ENCODE measurements around the gene SNRNP200.

The SNRNP200 gene

DNA sequence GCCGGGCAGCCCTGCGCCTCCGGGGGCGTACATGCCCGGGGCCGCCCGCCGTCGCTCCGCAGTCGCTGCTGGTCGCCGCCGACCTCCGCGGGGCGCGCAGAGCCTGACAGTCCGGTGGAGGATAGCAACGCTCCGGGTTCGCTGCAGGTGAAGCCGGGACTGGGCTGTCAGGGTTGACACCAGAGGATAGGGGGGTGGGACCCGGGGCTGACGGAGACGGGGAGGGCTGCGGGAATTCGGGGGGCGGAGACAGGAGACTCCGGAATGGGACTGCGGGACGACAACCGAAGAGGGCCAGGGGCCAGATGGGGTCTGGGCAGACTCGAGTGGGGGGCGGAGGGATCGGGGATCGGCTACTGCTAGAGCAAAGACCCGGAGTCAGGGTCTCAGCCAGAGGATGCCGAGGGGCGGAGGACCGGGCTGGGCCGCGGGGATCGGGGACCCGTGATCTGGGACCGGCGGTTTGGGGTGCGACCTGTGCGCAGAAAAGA is 40.0 kb downstream of the SNRNP200 start:
- TF ChIP-seq ZFP3 (CRISPR knock-in tag; IDR thresholded peaks at IDR 0.05) (no peak), TCF4 (CRISPR knock-in tag; IDR thresholded peaks at IDR 0.05; ENCODE audit: borderline replicate concordance) (no peak), ZNF565 (CRISPR knock-in tag; conservative IDR thresholded peaks at IDR 0.05; ENCODE audit: low read depth) (no peak), RARB (CRISPR knock-in tag; IDR thresholded peaks at IDR 0.05) (no peak), ZNF70 (CRISPR knock-in tag; IDR thresholded peaks at IDR 0.05) (no peak), GLIS3 (CRISPR knock-in tag; IDR thresholded peaks at IDR 0.05) (no peak), ZNF8 (CRISPR knock-in tag; IDR thresholded peaks at IDR 0.05) (no peak), ZC3H10 (CRISPR knock-in tag; IDR thresholded peaks at IDR 0.05) (no peak), BACH2 (CRISPR knock-in tag; IDR thresholded peaks at IDR 0.05; ENCODE audit: borderline replicate concordance) (no peak)
- peak; percentile 5 for ATAC-seq

DNA sequence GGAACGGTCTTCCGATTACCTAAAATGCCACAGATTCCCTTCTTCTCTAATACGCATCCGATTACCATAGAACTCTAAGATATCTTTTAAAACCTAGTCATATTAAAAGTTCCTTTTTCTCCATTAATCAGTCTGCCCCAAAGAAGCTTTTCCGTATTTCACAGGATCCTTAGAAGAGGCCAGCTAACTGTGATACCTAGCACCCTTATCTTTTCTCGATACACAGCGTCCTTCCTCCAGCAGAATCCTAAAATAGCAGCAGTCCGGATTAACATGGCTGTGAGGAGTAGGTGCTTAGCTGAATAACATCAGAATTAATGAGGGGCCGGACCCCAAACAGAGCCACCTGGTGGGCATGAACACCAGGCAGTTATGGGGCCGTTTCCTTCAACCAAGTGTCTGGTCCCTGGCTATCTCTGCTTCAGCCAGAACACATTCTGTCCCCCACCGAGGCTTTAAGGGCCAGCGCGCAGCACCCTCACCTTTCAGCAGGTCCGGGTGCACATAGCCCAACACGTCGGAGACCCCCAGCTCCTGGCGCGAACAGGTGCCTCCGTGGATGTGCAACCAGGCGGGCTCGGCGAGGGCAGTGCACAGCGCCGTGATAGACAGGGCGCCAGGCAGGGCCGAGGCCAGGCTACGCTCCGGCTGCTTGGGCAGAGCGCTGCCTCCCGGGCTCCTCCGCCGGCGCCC is 40.5 kb downstream of the SNRNP200 start:
- no peak for TF ChIP-seq CSDC2 (CRISPR knock-in tag; IDR thresholded peaks at IDR 0.05)
- TF ChIP-seq, protein P1, sequence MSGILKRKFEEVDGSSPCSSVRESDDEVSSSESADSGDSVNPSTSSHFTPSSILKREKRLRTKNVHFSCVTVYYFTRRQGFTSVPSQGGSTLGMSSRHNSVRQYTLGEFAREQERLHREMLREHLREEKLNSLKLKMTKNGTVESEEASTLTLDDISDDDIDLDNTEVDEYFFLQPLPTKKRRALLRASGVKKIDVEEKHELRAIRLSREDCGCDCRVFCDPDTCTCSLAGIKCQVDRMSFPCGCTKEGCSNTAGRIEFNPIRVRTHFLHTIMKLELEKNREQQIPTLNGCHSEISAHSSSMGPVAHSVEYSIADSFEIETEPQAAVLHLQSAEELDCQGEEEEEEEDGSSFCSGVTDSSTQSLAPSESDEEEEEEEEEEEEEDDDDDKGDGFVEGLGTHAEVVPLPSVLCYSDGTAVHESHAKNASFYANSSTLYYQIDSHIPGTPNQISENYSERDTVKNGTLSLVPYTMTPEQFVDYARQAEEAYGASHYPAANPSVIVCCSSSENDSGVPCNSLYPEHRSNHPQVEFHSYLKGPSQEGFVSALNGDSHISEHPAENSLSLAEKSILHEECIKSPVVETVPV (CRISPR knock-in tag; IDR thresholded peaks at IDR 0.05): no peak
- TF ChIP-seq RARB (CRISPR knock-in tag; IDR thresholded peaks at IDR 0.05): no peak
- no peak for TF ChIP-seq OSR1 (CRISPR knock-in tag; IDR thresholded peaks at IDR 0.05)
- no peak for TF ChIP-seq ESRRG (CRISPR knock-in tag; IDR thresholded peaks at IDR 0.05)
- TF ChIP-seq, protein P2, sequence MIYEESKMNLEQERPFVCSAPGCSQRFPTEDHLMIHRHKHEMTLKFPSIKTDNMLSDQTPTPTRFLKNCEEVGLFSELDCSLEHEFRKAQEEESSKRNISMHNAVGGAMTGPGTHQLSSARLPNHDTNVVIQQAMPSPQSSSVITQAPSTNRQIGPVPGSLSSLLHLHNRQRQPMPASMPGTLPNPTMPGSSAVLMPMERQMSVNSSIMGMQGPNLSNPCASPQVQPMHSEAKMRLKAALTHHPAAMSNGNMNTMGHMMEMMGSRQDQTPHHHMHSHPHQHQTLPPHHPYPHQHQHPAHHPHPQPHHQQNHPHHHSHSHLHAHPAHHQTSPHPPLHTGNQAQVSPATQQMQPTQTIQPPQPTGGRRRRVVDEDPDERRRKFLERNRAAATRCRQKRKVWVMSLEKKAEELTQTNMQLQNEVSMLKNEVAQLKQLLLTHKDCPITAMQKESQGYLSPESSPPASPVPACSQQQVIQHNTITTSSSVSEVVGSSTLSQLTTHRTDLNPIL (CRISPR knock-in tag; IDR thresholded peaks at IDR 0.05; ENCODE audit: low read depth): no peak
- no peak for TF ChIP-seq TCF4 (CRISPR knock-in tag; IDR thresholded peaks at IDR 0.05; ENCODE audit: borderline replicate concordance)
- no peak for TF ChIP-seq ARNTL (CRISPR knock-in tag; IDR thresholded peaks at IDR 0.05; ENCODE audit: borderline replicate concordance, low read depth)
- TF ChIP-seq ZNF70 (CRISPR knock-in tag; IDR thresholded peaks at IDR 0.05): no peak
- no peak for TF ChIP-seq ZC3H10 (CRISPR knock-in tag; IDR thresholded peaks at IDR 0.05)
- no peak for ATAC-seq

DNA sequence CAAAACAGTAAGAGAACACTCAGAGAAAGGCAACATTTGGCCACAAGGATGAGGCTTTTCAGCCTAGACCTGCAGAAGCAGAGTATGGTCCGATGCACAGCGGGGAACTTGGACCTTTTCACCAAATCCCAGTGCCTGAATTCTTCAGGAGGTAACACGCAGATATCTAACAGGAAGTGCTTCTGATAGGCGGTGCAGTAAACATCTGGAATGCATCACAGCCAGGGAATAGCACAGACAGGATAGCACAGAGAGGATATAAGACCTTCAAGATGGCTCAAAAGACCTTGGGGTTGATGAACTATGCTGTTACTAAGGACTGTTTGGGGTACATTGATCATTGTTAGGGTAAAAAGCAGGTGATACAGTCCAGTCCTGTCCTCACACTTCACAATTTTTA is 41.3 kb downstream of the SNRNP200 start:
- no peak for ATAC-seq
- TF ChIP-seq ISL1 (CRISPR knock-in tag; IDR thresholded peaks at IDR 0.05) (no peak), ZNF565 (CRISPR knock-in tag; conservative IDR thresholded peaks at IDR 0.05; ENCODE audit: low read depth) (no peak), ZFP30 (CRISPR knock-in tag; IDR thresholded peaks at IDR 0.05) (no peak), PPARA (CRISPR knock-in tag; IDR thresholded peaks at IDR 0.05; ENCODE audit: borderline replicate concordance) (no peak), ZC3H10 (CRISPR knock-in tag; IDR thresholded peaks at IDR 0.05) (no peak), TCF4 (CRISPR knock-in tag; IDR thresholded peaks at IDR 0.05; ENCODE audit: borderline replicate concordance) (no peak), OSR1 (CRISPR knock-in tag; IDR thresholded peaks at IDR 0.05) (no peak), ARNTL (CRISPR knock-in tag; IDR thresholded peaks at IDR 0.05; ENCODE audit: borderline replicate concordance, low read depth) (no peak)
- TF ChIP-seq, protein P2 (CRISPR knock-in tag; IDR thresholded peaks at IDR 0.05; ENCODE audit: low read depth): no peak

DNA sequence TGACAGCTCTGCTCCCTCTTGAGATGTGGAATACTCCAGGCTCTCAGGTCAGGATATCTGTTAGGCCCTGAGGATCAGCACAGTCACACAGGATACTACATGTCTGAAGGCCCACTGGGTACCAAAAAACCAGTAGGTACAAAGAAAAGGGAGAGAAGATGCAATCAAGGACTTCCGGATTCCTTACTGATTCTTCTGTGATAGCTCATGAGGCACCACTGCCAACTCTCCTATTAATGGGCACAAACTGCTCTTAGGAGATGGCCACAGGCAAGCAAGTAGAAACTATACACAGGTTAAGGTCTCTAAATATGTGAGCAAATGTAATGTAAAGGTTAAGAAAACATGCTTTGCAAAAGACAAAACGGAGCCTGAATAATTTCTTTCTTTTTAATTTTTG is 43.0 kb downstream of the SNRNP200 start:
- TF ChIP-seq TOX (CRISPR knock-in tag; IDR thresholded peaks at IDR 0.05; ENCODE audit: borderline replicate concordance): no peak
- TF ChIP-seq ZNF565 (CRISPR knock-in tag; conservative IDR thresholded peaks at IDR 0.05; ENCODE audit: low read depth): no peak
- TF ChIP-seq, protein P3, sequence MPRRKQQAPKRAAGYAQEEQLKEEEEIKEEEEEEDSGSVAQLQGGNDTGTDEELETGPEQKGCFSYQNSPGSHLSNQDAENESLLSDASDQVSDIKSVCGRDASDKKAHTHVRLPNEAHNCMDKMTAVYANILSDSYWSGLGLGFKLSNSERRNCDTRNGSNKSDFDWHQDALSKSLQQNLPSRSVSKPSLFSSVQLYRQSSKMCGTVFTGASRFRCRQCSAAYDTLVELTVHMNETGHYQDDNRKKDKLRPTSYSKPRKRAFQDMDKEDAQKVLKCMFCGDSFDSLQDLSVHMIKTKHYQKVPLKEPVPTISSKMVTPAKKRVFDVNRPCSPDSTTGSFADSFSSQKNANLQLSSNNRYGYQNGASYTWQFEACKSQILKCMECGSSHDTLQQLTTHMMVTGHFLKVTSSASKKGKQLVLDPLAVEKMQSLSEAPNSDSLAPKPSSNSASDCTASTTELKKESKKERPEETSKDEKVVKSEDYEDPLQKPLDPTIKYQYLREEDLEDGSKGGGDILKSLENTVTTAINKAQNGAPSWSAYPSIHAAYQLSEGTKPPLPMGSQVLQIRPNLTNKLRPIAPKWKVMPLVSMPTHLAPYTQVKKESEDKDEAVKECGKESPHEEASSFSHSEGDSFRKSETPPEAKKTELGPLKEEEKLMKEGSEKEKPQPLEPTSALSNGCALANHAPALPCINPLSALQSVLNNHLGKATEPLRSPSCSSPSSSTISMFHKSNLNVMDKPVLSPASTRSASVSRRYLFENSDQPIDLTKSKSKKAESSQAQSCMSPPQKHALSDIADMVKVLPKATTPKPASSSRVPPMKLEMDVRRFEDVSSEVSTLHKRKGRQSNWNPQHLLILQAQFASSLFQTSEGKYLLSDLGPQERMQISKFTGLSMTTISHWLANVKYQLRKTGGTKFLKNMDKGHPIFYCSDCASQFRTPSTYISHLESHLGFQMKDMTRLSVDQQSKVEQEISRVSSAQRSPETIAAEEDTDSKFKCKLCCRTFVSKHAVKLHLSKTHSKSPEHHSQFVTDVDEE (CRISPR knock-in tag; IDR thresholded peaks at IDR 0.05): no peak
- TF ChIP-seq, protein P4, sequence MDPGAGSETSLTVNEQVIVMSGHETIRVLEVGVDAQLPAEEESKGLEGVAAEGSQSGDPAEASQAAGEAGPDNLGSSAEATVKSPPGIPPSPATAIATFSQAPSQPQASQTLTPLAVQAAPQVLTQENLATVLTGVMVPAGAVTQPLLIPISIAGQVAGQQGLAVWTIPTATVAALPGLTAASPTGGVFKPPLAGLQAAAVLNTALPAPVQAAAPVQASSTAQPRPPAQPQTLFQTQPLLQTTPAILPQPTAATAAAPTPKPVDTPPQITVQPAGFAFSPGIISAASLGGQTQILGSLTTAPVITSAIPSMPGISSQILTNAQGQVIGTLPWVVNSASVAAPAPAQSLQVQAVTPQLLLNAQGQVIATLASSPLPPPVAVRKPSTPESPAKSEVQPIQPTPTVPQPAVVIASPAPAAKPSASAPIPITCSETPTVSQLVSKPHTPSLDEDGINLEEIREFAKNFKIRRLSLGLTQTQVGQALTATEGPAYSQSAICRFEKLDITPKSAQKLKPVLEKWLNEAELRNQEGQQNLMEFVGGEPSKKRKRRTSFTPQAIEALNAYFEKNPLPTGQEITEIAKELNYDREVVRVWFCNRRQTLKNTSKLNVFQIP (CRISPR knock-in tag; IDR thresholded peaks at IDR 0.05; ENCODE audit: borderline replicate concordance, low read depth): no peak
- no peak for TF ChIP-seq PPARA (CRISPR knock-in tag; IDR thresholded peaks at IDR 0.05; ENCODE audit: borderline replicate concordance)
- TF ChIP-seq ARNTL (CRISPR knock-in tag; IDR thresholded peaks at IDR 0.05; ENCODE audit: borderline replicate concordance, low read depth): no peak
- TF ChIP-seq ESRRG (CRISPR knock-in tag; IDR thresholded peaks at IDR 0.05): no peak
- no peak for TF ChIP-seq SNAI2 (CRISPR knock-in tag; IDR thresholded peaks at IDR 0.05)
- TF ChIP-seq, protein P1 (CRISPR knock-in tag; IDR thresholded peaks at IDR 0.05): no peak
- TF ChIP-seq, protein P2 (CRISPR knock-in tag; IDR thresholded peaks at IDR 0.05; ENCODE audit: low read depth): no peak
- TF ChIP-seq ZNF70 (CRISPR knock-in tag; IDR thresholded peaks at IDR 0.05): no peak
- no peak for TF ChIP-seq OSR1 (CRISPR knock-in tag; IDR thresholded peaks at IDR 0.05)
- no peak for TF ChIP-seq GLIS3 (CRISPR knock-in tag; IDR thresholded peaks at IDR 0.05)
- no peak for TF ChIP-seq ISL1 (CRISPR knock-in tag; IDR thresholded peaks at IDR 0.05)
- TF ChIP-seq ZC3H10 (CRISPR knock-in tag; IDR thresholded peaks at IDR 0.05): no peak
- TF ChIP-seq ZNF8 (CRISPR knock-in tag; IDR thresholded peaks at IDR 0.05): no peak
- no peak for TF ChIP-seq CSDC2 (CRISPR knock-in tag; IDR thresholded peaks at IDR 0.05)
- ATAC-seq: no peak

Data from SK-N-SH treated with all-trans-retinoic acid at 6 μM for 48 hours (cell line).